H7 (cell line): ENCODE data around the gene IL11RA. TPM values are rescaled to one million over a fixed set of nuclear protein-coding genes. Genes with fewer than 3 reads are reported as not detected.
A peak's percentile ranks its signal among the peaks of the same experiment; 100 is the strongest.
"Not testable (repeated sequence)": the region's sequence is repeated elsewhere in the genome, so short reads cannot be mapped to it uniquely, and the experiment has no call there.

Experiments
- DNase-seq: peaks from one replicate; pipeline ENCODE4 v3.0.0; 2012
- H3K27me3 ChIP-seq: 2 replicates; pipeline ENCODE4 v1.6.0; 2011; ENCODE audit warnings: mild to moderate bottlenecking, low read length; ENCODE audit not compliant: control insufficient read depth, insufficient read depth
- H3K36me3 ChIP-seq: replicated peaks from 2 replicates; pipeline ENCODE4 v1.5.1; 2011; ENCODE audit warnings: low read length; ENCODE audit not compliant: control insufficient read depth, insufficient read depth
- H3K4me3 ChIP-seq: 2 replicates; pipeline ENCODE4 v1.5.1; 2011; ENCODE audit warnings: low read depth, mild to moderate bottlenecking, control low read depth, low read length, moderate library complexity; ENCODE audit not compliant: insufficient read depth
- total RNA-seq: library from RNA; depleted of rRNA; stranded (reverse); fragments of >200 nt; shearing (Covaris generic); gene quantifications from 2 replicates; pipeline ENCODE4 v1.2.3, GENCODE V29; 2014

Gene IL11RA
- total RNA-seq, 1 experiment from 2014 or later = 7.3 TPM

GRCh38 chr9:34637356-34638137, 14.4 kb upstream of the IL11RA start, which contains the start of gene SIGMAR1:
TSS of gene SIGMAR1 (minus strand) at chr9:34637787. CDS start at chr9:34637697, 90 bp downstream.
- Histone ChIP-seq H3K27me3 (peaks cover 8% of the 10 kb centered on the region), H3K4me3 (peak within 1 kb of the TSS; percentile 96), H3K36me3 (peaks cover 3% of the 10 kb centered on the region)
- peak; percentile 99 for DNase-seq

GRCh38 chr9:34638138-34638445, 13.9 kb upstream of the IL11RA start:
- Histone ChIP-seq H3K27me3 (peaks cover 7% of the 10 kb centered on the region), H3K4me3 (peak overlapping the region; percentile 96), H3K36me3 (peaks cover 3% of the 10 kb centered on the region)
- DNase-seq = no peak

GRCh38 chr9:34639322-34639721, 12.7 kb upstream of the IL11RA start:
- not testable (repeated sequence) for H3K36me3 ChIP-seq, H3K4me3 ChIP-seq, H3K27me3 ChIP-seq, DNase-seq

- Histone ChIP-seq H3K36me3 (no peaks in the 10 kb centered on the region), H3K27me3 (no peaks in the 10 kb centered on the region), H3K4me3 (no peak overlapping the region)
- DNase-seq = no peak
These were observed 9.3 kb upstream of the IL11RA start for GRCh38 chr9:34642679-34643078.

GRCh38 chr9:34644766-34645314, 7.1 kb upstream of the IL11RA start:
- Histone ChIP-seq H3K27me3 (no peaks in the 10 kb centered on the region), H3K4me3 (no peak overlapping the region), H3K36me3 (peaks cover 15% of the 10 kb centered on the region)
- DNase-seq = peak; percentile 53

- H3K36me3 ChIP-seq = peaks cover 15% of the 10 kb centered on the region
- peak within 1 kb of the TSS; percentile 80 for H3K4me3 ChIP-seq
- H3K27me3 ChIP-seq = no peaks in the 10 kb centered on the region
- DNase-seq = peak; percentile 99
These were observed 5.5 kb upstream of the IL11RA start, which contains the start of gene GALT for GRCh38 chr9:34646211-34647083. TSS of gene GALT (plus strand) at chr9:34646675. CDS start at chr9:34646705, 30 bp downstream.

- DNase-seq = no peak
- Histone ChIP-seq H3K36me3 (peaks cover 15% of the 10 kb centered on the region), H3K4me3 (peak overlapping the region; percentile 80)
These were observed 4.9 kb upstream of the IL11RA start for GRCh38 chr9:34647084-34647403.

GRCh38 chr9:34647651-34648050, 4.3 kb upstream of the IL11RA start:
- DNase-seq = peak; percentile 17
- peak overlapping the region; percentile 80; the same call in 1 of the 2 replicates for H3K4me3 ChIP-seq
- H3K36me3 ChIP-seq = peaks cover 15% of the 10 kb centered on the region
- no peaks in the 10 kb centered on the region for H3K27me3 ChIP-seq

More at GRCh38 chr9:34647084-34647403, 4.9 kb upstream of the IL11RA start:
- no peaks in the 10 kb centered on the region for H3K27me3 ChIP-seq

GRCh38 chr9:34648673-34649072, 3.3 kb upstream of the IL11RA start:
- H3K4me3 ChIP-seq = no peak overlapping the region
- H3K36me3 ChIP-seq = peaks cover 15% of the 10 kb centered on the region
- H3K27me3 ChIP-seq = no peaks in the 10 kb centered on the region
- DNase-seq = no peak

- Histone ChIP-seq H3K36me3 (peaks cover 15% of the 10 kb centered on the region), H3K27me3 (no peaks in the 10 kb centered on the region), H3K4me3 (no peak overlapping the region)
- DNase-seq = peak; percentile 19
These were observed 1.2 kb upstream of the IL11RA start for GRCh38 chr9:34650816-34651215.

- Histone ChIP-seq H3K27me3 (no peaks in the 10 kb centered on the region), H3K4me3 (peak overlapping the region; percentile 32)
- DNase-seq = peak; percentile 28
These were observed 664 bp upstream of the IL11RA start for GRCh38 chr9:34651321-34651720.

GRCh38 chr9:34652602-34653000, 616 bp downstream of the IL11RA start:
- H3K27me3 ChIP-seq = no peaks in the 10 kb centered on the region
- peaks cover 15% of the 10 kb centered on the region for H3K36me3 ChIP-seq
- peak; percentile 33 for DNase-seq
- H3K4me3 ChIP-seq = no peak overlapping the region

More at GRCh38 chr9:34651321-34651720, 664 bp upstream of the IL11RA start:
- H3K36me3 ChIP-seq = peaks cover 15% of the 10 kb centered on the region

GRCh38 chr9:34653151-34654072, 1.4 kb downstream of the IL11RA start:
- H3K4me3 ChIP-seq = no peak overlapping the region
- H3K27me3 ChIP-seq = no peaks in the 10 kb centered on the region
- peak; percentile 75 for DNase-seq
- peaks cover 10% of the 10 kb centered on the region for H3K36me3 ChIP-seq
